ENCODE data around the gene CAPNS2. TPM values are rescaled to one million over a fixed set of nuclear protein-coding genes. Genes with fewer than 3 reads are reported as not detected.

The CAPNS2 gene
- total RNA-seq, 1 experiment from 2014 or later = 0.28 TPM

- no peaks in the 10 kb centered on the region for H3K36me3 Mint-ChIP-seq
- DNase-seq (ENCODE audit: low spot score) (no peak), ATAC-seq (no peak)
- POLR2A ChIA-PET = no interaction called here
- TF ChIP-seq ZNF232 (CRISPR knock-in tag; IDR thresholded peaks at IDR 0.05) (no peak), ZBTB43 (CRISPR knock-in tag; IDR thresholded peaks at IDR 0.05) (no peak), ESRRA (CRISPR knock-in tag; IDR thresholded peaks at IDR 0.05; ENCODE audit: borderline replicate concordance) (no peak), OVOL2 (CRISPR knock-in tag; IDR thresholded peaks at IDR 0.05; ENCODE audit: borderline replicate concordance) (no peak), NR3C1 (CRISPR knock-in tag; conservative IDR thresholded peaks at IDR 0.05; ENCODE audit: low read depth) (no peak), SP1 (CRISPR knock-in tag; conservative IDR thresholded peaks at IDR 0.05) (no peak), JAZF1 (CRISPR knock-in tag; IDR thresholded peaks at IDR 0.05) (no peak), SMAD3 (CRISPR knock-in tag; IDR thresholded peaks at IDR 0.05; ENCODE audit: borderline replicate concordance) (no peak), USF1 (CRISPR knock-in tag; IDR thresholded peaks at IDR 0.05) (no peak), TEAD1 (CRISPR knock-in tag; IDR thresholded peaks at IDR 0.05) (no peak)
- TF ChIP-seq, protein P1, sequence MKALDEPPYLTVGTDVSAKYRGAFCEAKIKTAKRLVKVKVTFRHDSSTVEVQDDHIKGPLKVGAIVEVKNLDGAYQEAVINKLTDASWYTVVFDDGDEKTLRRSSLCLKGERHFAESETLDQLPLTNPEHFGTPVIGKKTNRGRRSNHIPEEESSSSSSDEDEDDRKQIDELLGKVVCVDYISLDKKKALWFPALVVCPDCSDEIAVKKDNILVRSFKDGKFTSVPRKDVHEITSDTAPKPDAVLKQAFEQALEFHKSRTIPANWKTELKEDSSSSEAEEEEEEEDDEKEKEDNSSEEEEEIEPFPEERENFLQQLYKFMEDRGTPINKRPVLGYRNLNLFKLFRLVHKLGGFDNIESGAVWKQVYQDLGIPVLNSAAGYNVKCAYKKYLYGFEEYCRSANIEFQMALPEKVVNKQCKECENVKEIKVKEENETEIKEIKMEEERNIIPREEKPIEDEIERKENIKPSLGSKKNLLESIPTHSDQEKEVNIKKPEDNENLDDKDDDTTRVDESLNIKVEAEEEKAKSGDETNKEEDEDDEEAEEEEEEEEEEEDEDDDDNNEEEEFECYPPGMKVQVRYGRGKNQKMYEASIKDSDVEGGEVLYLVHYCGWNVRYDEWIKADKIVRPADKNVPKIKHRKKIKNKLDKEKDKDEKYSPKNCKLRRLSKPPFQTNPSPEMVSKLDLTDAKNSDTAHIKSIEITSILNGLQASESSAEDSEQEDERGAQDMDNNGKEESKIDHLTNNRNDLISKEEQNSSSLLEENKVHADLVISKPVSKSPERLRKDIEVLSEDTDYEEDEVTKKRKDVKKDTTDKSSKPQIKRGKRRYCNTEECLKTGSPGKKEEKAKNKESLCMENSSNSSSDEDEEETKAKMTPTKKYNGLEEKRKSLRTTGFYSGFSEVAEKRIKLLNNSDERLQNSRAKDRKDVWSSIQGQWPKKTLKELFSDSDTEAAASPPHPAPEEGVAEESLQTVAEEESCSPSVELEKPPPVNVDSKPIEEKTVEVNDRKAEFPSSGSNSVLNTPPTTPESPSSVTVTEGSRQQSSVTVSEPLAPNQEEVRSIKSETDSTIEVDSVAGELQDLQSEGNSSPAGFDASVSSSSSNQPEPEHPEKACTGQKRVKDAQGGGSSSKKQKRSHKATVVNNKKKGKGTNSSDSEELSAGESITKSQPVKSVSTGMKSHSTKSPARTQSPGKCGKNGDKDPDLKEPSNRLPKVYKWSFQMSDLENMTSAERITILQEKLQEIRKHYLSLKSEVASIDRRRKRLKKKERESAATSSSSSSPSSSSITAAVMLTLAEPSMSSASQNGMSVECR (CRISPR knock-in tag; IDR thresholded peaks at IDR 0.05; ENCODE audit: borderline replicate concordance) = no peak
- CTCF ChIA-PET = interaction anchor here (1.8 kb wide), 1 partner anchor 74 kb away, joined by 19 read pairs; no protein-coding TSS in a partner anchor
- no peak overlapping the region for H3K4me3 Mint-ChIP-seq
- H3K27ac Mint-ChIP-seq = no peak overlapping the region
- H3K27me3 Mint-ChIP-seq (ENCODE audit: low read depth) = no peaks in the 10 kb centered on the region
- no peaks in the 10 kb centered on the region for H3K9me3 Mint-ChIP-seq
- 0 out of 2 replicates have a peak, but pooled peaks cover 4% of the 10 kb centered on the region for H3K4me1 Mint-ChIP-seq
Observed at GRCh38 chr16:55539488-55539887, 27.0 kb upstream of the CAPNS2 start.

GRCh38 chr16:55540221-55540620 is 26.3 kb upstream of the CAPNS2 start:
- Mint-ChIP-seq H3K27me3 (ENCODE audit: low read depth) (no peaks in the 10 kb centered on the region), H3K4me3 (no peak overlapping the region), H3K27ac (no peak overlapping the region), H3K9me3 (no peaks in the 10 kb centered on the region), H3K4me1 (0 out of 2 replicates have a peak, but pooled peaks cover 4% of the 10 kb centered on the region), H3K36me3 (no peaks in the 10 kb centered on the region)
- ChIA-PET POLR2A (no interaction called here), CTCF (interaction anchor here (1.8 kb wide), 1 partner anchor 75 kb away, joined by 19 read pairs; no protein-coding TSS in a partner anchor)
- ATAC-seq (no peak), DNase-seq (ENCODE audit: low spot score) (no peak)
- TF ChIP-seq MYBL2 (CRISPR knock-in tag; IDR thresholded peaks at IDR 0.05) = no peak
- no peak for TF ChIP-seq ERG (CRISPR knock-in tag; IDR thresholded peaks at IDR 0.05)
- TF ChIP-seq, protein P2, sequence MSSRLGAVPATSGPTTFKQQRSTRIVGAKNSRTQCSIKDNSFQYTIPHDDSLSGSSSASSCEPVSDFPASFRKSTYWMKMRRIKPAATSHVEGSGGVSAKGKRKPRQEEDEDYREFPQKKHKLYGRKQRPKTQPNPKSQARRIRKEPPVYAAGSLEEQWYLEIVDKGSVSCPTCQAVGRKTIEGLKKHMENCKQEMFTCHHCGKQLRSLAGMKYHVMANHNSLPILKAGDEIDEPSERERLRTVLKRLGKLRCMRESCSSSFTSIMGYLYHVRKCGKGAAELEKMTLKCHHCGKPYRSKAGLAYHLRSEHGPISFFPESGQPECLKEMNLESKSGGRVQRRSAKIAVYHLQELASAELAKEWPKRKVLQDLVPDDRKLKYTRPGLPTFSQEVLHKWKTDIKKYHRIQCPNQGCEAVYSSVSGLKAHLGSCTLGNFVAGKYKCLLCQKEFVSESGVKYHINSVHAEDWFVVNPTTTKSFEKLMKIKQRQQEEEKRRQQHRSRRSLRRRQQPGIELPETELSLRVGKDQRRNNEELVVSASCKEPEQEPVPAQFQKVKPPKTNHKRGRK (CRISPR knock-in tag; IDR thresholded peaks at IDR 0.05; ENCODE audit: borderline replicate concordance) = no peak
- TF ChIP-seq, protein P3, sequence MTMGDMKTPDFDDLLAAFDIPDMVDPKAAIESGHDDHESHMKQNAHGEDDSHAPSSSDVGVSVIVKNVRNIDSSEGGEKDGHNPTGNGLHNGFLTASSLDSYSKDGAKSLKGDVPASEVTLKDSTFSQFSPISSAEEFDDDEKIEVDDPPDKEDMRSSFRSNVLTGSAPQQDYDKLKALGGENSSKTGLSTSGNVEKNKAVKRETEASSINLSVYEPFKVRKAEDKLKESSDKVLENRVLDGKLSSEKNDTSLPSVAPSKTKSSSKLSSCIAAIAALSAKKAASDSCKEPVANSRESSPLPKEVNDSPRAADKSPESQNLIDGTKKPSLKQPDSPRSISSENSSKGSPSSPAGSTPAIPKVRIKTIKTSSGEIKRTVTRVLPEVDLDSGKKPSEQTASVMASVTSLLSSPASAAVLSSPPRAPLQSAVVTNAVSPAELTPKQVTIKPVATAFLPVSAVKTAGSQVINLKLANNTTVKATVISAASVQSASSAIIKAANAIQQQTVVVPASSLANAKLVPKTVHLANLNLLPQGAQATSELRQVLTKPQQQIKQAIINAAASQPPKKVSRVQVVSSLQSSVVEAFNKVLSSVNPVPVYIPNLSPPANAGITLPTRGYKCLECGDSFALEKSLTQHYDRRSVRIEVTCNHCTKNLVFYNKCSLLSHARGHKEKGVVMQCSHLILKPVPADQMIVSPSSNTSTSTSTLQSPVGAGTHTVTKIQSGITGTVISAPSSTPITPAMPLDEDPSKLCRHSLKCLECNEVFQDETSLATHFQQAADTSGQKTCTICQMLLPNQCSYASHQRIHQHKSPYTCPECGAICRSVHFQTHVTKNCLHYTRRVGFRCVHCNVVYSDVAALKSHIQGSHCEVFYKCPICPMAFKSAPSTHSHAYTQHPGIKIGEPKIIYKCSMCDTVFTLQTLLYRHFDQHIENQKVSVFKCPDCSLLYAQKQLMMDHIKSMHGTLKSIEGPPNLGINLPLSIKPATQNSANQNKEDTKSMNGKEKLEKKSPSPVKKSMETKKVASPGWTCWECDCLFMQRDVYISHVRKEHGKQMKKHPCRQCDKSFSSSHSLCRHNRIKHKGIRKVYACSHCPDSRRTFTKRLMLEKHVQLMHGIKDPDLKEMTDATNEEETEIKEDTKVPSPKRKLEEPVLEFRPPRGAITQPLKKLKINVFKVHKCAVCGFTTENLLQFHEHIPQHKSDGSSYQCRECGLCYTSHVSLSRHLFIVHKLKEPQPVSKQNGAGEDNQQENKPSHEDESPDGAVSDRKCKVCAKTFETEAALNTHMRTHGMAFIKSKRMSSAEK (CRISPR knock-in tag; IDR thresholded peaks at IDR 0.05; ENCODE audit: borderline replicate concordance) = no peak
- TF ChIP-seq, protein P4, sequence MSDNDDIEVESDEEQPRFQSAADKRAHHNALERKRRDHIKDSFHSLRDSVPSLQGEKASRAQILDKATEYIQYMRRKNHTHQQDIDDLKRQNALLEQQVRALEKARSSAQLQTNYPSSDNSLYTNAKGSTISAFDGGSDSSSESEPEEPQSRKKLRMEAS (CRISPR knock-in tag; IDR thresholded peaks at IDR 0.05) = no peak
- TF ChIP-seq ZBTB43 (CRISPR knock-in tag; IDR thresholded peaks at IDR 0.05) = no peak
- no peak for TF ChIP-seq NFATC4 (CRISPR knock-in tag; IDR thresholded peaks at IDR 0.05)

All from WTC11 (cell line).